H1 (cell line): Measurements from ENCODE around the gene ARHGAP24. TPM values are rescaled to one million over a fixed set of nuclear protein-coding genes. Genes with fewer than 3 reads are reported as not detected.

ENCODE experiments used
- MAFK ChIP-seq: IDR thresholded peaks from 2 replicates; pipeline ENCODE4 v1.6.1; 2012; ENCODE audit warnings: low read depth, mild to moderate bottlenecking, improper control_type of control experiment, low read length
- polyA plus RNA-seq, 7 experiments: library from polyadenylated mRNA; depleted of rRNA in 3 of 7; stranded (reverse) in 5 of 7; unstranded in 2 of 7; fragments of >200 nt in 5 of 7; fragments of 200-250 nt in 2 of 7; gene quantifications; 1 replicate in 5 of 7; 2 replicates in 1 of 7; 4 replicates in 1 of 7; pipeline versions ENCODE4 v1.2.1 to v1.2.3, GENCODE V29; 2011 to 2013; ENCODE audit warnings: missing spikeins in 2 of 7, mixed read lengths in 2 of 7
- total RNA-seq: library from RNA; stranded (reverse); fragmentation: NEBNext Ultra II Directional; extraction: Animal tissue kit (Norgen Biotek cat#: 25700); gene quantifications from 2 replicates; pipeline ENCODE4 v1.2.1, GENCODE V29; 2021
- TF ChIP-seq, protein P1 (sequence below): fragments of 300-600 bp; sonication (generic); IDR thresholded peaks from 2 replicates; pipeline ENCODE4 v1.7.1; 2012; ENCODE audit warnings: low read length, moderate library complexity, mild to moderate bottlenecking, inconsistent platforms; ENCODE audit not compliant: insufficient replicate concordance

The ARHGAP24 gene
- total and polyA plus RNA-seq, 2 of the 8 experiments (the other 6 are each of a cell fraction or from before 2014, with no cell fraction given): 0.08 to 0.50 TPM

DNA sequence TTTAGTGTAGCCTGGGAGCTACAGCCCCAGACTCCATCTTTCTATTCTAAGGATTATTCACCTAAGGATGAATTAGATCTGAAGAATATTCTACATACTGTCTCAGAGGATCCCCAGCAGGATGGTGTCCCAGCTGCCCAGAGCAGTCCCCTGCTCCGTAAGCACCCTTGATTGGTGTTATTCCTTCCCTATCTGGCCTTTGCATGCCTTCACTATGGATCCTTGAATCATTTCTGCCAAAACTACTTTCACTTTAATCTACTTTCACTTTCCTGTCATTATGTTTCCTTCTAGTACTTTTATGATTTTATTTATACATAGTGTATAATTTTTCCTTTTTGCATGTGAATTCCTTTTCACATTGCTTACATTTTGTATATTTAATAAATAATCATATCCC, 39.2 kb downstream of the ARHGAP24 start (continued):
- TF ChIP-seq, protein P1, sequence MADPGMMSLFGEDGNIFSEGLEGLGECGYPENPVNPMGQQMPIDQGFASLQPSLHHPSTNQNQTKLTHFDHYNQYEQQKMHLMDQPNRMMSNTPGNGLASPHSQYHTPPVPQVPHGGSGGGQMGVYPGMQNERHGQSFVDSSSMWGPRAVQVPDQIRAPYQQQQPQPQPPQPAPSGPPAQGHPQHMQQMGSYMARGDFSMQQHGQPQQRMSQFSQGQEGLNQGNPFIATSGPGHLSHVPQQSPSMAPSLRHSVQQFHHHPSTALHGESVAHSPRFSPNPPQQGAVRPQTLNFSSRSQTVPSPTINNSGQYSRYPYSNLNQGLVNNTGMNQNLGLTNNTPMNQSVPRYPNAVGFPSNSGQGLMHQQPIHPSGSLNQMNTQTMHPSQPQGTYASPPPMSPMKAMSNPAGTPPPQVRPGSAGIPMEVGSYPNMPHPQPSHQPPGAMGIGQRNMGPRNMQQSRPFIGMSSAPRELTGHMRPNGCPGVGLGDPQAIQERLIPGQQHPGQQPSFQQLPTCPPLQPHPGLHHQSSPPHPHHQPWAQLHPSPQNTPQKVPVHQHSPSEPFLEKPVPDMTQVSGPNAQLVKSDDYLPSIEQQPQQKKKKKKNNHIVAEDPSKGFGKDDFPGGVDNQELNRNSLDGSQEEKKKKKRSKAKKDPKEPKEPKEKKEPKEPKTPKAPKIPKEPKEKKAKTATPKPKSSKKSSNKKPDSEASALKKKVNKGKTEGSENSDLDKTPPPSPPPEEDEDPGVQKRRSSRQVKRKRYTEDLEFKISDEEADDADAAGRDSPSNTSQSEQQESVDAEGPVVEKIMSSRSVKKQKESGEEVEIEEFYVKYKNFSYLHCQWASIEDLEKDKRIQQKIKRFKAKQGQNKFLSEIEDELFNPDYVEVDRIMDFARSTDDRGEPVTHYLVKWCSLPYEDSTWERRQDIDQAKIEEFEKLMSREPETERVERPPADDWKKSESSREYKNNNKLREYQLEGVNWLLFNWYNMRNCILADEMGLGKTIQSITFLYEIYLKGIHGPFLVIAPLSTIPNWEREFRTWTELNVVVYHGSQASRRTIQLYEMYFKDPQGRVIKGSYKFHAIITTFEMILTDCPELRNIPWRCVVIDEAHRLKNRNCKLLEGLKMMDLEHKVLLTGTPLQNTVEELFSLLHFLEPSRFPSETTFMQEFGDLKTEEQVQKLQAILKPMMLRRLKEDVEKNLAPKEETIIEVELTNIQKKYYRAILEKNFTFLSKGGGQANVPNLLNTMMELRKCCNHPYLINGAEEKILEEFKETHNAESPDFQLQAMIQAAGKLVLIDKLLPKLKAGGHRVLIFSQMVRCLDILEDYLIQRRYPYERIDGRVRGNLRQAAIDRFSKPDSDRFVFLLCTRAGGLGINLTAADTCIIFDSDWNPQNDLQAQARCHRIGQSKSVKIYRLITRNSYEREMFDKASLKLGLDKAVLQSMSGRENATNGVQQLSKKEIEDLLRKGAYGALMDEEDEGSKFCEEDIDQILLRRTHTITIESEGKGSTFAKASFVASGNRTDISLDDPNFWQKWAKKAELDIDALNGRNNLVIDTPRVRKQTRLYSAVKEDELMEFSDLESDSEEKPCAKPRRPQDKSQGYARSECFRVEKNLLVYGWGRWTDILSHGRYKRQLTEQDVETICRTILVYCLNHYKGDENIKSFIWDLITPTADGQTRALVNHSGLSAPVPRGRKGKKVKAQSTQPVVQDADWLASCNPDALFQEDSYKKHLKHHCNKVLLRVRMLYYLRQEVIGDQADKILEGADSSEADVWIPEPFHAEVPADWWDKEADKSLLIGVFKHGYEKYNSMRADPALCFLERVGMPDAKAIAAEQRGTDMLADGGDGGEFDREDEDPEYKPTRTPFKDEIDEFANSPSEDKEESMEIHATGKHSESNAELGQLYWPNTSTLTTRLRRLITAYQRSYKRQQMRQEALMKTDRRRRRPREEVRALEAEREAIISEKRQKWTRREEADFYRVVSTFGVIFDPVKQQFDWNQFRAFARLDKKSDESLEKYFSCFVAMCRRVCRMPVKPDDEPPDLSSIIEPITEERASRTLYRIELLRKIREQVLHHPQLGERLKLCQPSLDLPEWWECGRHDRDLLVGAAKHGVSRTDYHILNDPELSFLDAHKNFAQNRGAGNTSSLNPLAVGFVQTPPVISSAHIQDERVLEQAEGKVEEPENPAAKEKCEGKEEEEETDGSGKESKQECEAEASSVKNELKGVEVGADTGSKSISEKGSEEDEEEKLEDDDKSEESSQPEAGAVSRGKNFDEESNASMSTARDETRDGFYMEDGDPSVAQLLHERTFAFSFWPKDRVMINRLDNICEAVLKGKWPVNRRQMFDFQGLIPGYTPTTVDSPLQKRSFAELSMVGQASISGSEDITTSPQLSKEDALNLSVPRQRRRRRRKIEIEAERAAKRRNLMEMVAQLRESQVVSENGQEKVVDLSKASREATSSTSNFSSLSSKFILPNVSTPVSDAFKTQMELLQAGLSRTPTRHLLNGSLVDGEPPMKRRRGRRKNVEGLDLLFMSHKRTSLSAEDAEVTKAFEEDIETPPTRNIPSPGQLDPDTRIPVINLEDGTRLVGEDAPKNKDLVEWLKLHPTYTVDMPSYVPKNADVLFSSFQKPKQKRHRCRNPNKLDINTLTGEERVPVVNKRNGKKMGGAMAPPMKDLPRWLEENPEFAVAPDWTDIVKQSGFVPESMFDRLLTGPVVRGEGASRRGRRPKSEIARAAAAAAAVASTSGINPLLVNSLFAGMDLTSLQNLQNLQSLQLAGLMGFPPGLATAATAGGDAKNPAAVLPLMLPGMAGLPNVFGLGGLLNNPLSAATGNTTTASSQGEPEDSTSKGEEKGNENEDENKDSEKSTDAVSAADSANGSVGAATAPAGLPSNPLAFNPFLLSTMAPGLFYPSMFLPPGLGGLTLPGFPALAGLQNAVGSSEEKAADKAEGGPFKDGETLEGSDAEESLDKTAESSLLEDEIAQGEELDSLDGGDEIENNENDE: no peak
- TF ChIP-seq MAFK: no peak
